ENCODE data around the gene AQP12B.

The AQP12B gene

GRCh38 chr2:240628507-240628807, 54.2 kb downstream of the AQP12B start:
- no peak for DNase-seq
- TF ChIP-seq POLR2A (IDR thresholded peaks at IDR 0.05; ENCODE audit: low read length) (no peak), GATA1 (IDR thresholded peaks at IDR 0.05; ENCODE audit: low read depth, low read length) (no peak)

- TF ChIP-seq POLR2A (IDR thresholded peaks at IDR 0.05; ENCODE audit: low read length) (no peak), GATA1 (IDR thresholded peaks at IDR 0.05; ENCODE audit: low read depth, low read length) (no peak)
- no peak for DNase-seq
These were observed 54.8 kb downstream of the AQP12B start for GRCh38 chr2:240627736-240628506.

- DNase-seq, result no peak
- no peak for TF ChIP-seq POLR2A (IDR thresholded peaks at IDR 0.05; ENCODE audit: low read length)
- no peak for TF ChIP-seq GATA1 (IDR thresholded peaks at IDR 0.05; ENCODE audit: low read depth, low read length)
These were observed 56.0 kb downstream of the AQP12B start for GRCh38 chr2:240626531-240627300.
